C1 segment of cervical spinal cord (tissue), 14 donors: ENCODE results near the gene CEP41.

Experiments used
- DNase-seq, 14 donors: peaks; one replicate each; lab custom pipeline; 2025; lab: John Stamatoyannopoulos, UW

Gene CEP41

GRCh38 chr7:130350945-130351790, 89.6 kb downstream of the CEP41 start:
- no peak for DNase-seq

- no peak for DNase-seq
Observed at GRCh38 chr7:130349911-130350782, 90.7 kb downstream of the CEP41 start.

GRCh38 chr7:130346941-130347340, 93.9 kb downstream of the CEP41 start:
- no peak for DNase-seq

- DNase-seq, result no peak
Observed at GRCh38 chr7:130346177-130346905, 94.5 kb downstream of the CEP41 start.

- no peak for DNase-seq
Observed at GRCh38 chr7:130345725-130346124, 95.1 kb downstream of the CEP41 start.

- DNase-seq, result peak in 1 of 14 donors; percentile 29
Observed at GRCh38 chr7:130345136-130345535, 95.7 kb downstream of the CEP41 start.

GRCh38 chr7:130344271-130344866, 96.4 kb downstream of the CEP41 start, which contains the start of gene CPA5:
Gene CPA5, plus strand, starts transcription at chr7:130344816. Its CDS starts 1,670 bp downstream, at chr7:130346486.
- no peak for DNase-seq
